ENCODE results near the gene PARVG.

DNA sequence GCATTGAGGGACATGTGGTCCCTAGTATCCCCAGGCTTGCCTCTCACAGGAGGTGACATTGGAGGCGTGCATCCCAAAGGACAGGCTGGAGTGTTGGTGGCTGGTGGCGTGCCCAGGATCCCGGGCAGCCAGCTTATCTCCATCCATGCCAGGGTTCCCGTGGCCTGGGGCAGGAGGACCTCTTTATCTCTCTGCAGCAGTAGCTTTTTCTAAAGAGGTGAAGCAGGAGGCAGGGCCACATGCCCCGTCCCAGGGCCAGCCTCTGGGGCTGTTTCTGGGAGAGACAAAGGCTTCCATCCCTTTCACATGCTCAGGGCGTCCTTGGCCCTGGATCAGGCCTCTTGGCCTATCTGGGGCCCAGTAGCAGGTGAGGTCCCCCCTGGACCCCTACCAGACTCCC, 19.7 kb downstream of the PARVG start:
- TF ChIP-seq CTCF (IDR thresholded peaks at IDR 0.05; ENCODE audit: borderline replicate concordance, extremely low read depth, low read length, poor library complexity, severe bottlenecking) (no peak), EZH2 (IDR thresholded peaks at IDR 0.05; ENCODE audit: borderline replicate concordance, low read depth, low read length, severe bottlenecking) (no peak)

Measured in DND-41 (cell line).